Glomerular visceral epithelial cell (primary cell): Measurements from ENCODE around the gene SMIM21.

Experiments used
- DNase-seq: peaks from one replicate; pipeline ENCODE4 v3.0.0-alpha.2; 2016; ENCODE audit errors: extremely low spot score

The SMIM21 gene

DNA sequence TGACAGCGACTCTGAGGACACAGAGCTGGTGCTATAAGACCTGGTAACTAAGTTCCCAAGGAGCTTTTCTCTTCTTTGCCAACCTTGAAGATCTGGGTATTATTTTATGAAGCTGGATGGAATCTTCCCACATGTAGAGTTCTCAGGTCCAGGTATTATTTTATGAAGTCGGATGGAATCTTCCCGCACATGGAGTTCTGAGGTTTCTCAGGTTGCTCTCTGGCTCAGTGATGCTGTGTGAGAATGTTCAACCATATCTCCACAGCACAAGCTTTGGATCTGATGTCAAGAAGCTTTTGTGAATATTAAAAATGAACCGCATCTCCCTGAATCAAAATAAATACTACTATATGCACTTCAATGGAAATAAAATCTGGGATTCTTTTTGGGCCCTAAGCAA lies at the start of gene SMIM21:
SMIM21 (minus strand) TSS at position 101 of the 400 bp plus-strand sequence. CDS start 140 bp downstream, outside the sequence.
- no peak for DNase-seq

DNA sequence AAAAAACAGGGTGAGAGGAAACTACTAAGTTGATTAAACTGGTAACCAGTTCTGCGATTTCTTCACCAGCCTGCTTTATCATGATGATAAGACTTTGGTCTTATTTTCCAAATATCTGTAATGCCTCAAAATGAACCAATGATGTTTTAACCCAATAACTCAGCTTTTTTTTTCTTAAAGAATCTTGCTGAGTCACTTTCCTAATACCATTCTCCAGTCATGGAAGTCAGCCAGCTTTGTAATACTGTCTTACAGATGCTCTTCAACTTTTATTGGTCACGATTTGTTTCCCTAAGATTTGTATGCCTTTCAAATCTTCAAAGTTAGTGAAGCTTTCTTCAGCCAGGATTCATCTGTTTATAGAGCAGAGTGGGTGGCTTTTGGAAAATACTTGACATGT lies 47.7 kb upstream of the SMIM21 start:
- no peak for DNase-seq

DNA sequence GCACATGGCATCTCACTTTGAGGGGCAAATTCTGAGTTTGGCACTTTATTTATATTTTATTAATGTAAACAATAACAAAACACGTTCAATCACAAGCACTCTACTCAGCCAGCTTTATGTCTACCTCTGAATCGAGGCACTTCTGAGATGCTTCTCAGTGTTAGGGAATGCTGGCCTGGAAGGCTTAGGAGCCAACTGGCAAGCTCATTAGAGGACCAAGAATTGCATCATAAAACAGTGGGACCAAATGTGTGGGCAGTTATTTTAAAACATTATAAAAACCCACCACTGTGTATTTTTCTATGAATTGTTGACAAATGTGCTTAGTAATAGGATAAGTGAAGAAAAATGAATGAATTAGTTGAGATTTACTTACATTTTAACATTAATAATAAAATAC lies 46.8 kb upstream of the SMIM21 start:
- no peak for DNase-seq

- no peak for DNase-seq
These were observed 45.8 kb upstream of the SMIM21 start for GRCh38 chr18:75473316-75473715.

DNA sequence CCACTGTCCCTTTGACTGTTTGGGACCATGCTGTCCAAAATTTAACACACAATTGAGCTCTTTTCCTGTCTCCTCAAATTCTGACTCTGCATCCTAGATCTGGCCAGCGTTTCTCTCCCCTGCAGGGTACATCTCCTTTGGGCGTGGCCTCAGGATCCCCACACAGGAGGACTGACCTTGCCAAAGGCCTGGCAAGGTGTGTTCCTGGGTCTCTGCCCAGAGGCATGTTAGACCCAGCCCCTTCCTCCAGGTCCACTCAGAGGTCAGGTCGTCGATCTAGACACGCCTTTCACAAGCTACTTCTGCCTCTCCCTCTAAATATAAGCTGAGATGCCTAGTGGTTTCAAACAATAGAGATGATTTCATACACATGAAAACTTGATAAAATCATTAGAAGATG lies 45.4 kb upstream of the SMIM21 start:
- no peak for DNase-seq

DNA sequence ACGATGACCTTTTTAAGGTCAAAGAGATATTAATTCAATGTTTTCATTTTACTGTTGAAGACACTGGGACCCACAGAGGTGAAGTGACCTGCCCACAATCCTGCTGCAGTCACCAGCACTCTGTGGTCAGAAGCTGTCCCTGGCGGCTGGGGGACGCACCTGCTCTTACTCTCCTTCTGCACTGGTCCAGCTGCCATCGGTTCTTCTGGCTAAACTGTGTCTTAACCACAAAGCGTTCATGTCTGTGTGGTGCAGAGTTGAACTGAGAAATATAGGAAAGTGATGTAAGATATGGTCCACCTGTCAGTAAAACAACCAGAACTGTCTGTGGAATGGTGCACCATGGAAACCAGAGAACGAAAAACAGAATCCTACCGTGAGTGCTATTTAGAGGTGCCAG lies 44.9 kb upstream of the SMIM21 start:
- DNase-seq: no peak

DNA sequence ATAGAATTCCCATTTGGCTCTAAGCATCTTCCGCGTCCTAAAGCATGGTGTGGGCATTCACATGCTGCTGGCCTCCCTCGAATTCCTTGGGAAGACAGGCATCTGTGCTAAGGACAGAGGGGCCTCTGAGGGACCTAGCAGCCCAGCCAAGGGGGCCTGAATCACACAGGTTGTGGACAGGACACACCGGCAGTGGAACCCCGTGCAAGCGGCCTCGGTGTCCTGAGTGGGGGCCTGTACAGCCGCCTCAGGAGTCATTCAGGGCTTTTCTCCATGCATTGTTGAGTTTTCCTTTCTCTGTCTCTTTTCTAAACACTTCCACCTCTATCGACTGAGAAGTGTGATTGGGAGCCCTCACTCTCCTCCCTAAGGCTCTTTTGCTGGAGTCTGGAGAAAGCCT lies 44.3 kb upstream of the SMIM21 start:
- no peak for DNase-seq

- DNase-seq: no peak
These were observed 40.3 kb upstream of the SMIM21 start for GRCh38 chr18:75467851-75468250.

DNA sequence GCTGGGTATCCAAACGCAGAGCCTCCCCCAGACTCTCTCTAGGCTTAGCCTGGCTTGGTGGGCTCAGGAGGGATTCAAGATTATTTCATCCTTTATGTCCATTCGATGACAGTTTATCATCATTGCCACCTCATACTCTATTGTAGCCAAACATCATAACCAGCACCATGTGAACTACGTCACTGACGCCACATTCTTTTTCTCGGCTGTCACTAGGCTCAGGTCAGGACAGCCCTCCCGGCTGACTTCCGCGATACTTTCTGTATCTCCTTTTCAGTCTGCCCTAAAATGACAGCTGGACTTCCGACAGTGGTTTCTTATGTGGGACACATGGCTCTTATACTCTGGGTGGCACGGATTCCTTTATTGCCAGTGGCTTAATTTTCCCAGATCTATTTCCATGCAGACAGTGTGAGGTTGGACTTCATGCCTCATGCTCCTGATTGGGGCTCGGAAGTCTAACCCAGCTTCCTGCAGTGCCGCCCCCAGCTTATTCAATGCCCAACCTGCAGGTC lies 39.8 kb upstream of the SMIM21 start:
- no peak for DNase-seq

- DNase-seq: no peak
These were observed 36.9 kb upstream of the SMIM21 start for GRCh38 chr18:75464356-75464755.

DNA sequence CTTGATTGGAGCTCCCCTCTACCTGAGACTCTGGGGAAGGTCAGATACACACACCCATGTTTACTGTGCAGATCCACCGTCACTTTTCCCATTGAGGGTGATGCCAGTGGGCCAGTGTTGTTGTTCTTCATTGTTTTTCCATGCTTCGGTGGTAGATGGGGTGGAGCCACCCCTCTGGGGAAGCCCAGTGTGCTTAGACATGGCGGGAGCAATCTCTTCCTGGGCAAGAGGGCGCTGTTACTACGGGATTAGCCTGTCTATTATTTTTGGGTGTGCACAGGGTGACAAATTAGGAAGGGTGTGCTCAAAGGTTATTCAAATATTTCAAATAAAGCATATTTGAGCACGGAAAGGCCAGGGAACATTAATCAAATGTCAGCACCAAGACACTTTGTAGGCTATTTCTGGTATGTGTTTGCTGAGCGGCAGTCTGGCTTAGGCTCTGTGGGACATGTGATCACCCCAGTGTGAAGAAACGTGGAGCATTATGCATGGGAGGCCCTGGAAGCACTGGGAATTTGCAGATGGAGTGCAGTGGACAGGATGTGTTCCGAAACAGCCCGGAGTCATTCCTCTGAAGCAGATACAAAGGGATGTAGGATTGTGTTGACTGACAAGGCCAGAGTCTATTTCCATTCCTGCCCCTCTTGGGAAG lies 34.8 kb upstream of the SMIM21 start:
- DNase-seq: no peak

DNA sequence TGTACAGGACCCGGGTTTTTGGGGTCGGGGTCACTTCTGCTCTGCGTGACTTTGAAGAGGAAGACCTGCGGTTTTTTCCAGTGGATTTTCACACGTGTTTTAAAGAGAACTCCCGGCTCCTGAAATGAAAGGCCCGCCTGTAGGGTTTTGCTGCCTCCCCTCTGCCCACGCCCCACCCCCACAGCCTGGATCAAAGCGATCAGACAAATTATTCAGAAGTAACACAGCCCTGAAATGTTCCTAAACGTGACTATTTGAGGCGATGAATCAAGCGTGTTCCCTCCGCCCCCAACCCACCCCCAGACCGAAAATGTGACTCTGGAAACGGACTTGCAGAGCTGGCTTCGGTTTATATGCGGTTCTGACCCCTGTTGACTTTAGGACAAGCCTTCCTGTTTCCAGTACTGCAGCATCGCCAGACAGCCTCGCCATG lies 28.7 kb upstream of the SMIM21 start:
- no peak for DNase-seq

- no peak for DNase-seq
These were observed 28.0 kb upstream of the SMIM21 start for GRCh38 chr18:75455249-75456198.

DNA sequence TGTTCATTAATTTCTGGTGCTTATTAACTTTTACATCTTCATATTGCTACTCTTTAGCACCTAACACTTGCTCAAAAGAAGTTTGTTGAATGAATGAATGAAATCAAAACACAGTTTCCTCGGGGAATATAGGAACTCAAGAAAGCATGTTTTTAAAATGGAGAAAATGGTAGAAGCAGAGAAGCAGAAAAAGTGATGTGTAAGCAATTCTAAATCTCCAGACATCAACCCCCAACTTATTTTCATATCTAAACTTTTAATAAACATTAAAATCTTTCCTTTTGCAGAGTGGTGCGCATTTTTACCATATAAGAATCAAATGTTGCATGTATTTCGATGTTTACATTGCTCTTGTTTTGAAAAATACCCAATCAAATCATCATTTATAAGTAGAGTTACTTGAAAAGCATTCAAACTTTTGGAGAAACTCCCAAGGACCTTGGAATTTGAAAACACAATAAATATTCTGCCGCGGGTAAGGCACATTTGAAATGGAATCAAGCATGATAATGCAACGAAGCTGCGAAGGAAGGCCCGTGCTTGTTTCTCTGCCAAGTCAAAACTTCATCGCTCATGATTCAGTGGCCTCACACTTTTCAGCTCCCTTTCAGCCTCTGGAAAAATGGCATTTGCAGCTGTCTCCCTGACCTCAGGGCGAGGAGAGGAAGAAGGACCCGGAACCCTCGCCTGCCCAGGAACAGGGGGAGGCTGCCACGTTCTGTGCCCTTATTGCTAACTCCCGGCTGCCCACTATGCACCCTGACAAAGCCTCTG lies 26.7 kb upstream of the SMIM21 start:
- no peak for DNase-seq

DNA sequence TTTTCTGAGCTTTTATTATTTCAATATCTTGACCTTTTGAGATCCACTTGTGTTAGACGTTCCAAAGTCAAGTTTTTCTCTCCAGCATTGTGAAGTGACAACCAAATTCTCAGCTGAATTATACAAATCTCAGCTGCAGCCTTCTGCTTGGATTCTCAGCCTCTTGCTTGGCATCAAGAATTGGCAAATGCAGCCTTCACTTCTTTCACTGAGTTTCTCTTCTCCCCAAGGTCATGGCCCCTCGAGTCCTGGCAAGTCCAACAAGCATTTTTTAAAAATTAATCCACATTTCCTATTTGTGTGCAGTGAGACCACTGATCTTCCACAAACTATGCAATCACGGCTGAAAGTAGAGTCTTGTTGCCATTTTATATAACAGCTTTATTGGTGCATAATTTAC lies 23.4 kb upstream of the SMIM21 start:
- no peak for DNase-seq

GRCh38 chr18:75441896-75442295 lies 14.4 kb upstream of the SMIM21 start:
- DNase-seq: no peak

DNA sequence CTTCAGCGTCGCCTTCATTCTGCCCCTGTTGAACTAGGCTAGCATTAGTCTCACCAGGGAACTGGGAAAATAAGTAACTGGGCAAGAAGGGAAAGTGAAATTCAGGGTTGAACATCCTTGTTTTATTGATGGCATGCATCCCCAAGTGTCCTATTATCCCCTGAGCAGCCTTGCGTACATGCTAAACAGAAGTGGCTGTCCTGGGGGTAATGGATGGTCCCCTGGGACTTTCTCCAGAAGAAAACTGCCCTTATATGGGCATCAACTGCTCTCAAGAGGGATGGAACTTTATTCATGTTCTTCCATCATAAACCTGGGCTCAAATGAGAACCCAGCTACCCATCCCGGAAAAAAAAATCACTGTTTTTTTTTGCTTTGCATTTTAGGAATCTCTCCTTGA lies 11.8 kb upstream of the SMIM21 start:
- no peak for DNase-seq

GRCh38 chr18:75438891-75439290 lies 11.4 kb upstream of the SMIM21 start:
- no peak for DNase-seq

DNA sequence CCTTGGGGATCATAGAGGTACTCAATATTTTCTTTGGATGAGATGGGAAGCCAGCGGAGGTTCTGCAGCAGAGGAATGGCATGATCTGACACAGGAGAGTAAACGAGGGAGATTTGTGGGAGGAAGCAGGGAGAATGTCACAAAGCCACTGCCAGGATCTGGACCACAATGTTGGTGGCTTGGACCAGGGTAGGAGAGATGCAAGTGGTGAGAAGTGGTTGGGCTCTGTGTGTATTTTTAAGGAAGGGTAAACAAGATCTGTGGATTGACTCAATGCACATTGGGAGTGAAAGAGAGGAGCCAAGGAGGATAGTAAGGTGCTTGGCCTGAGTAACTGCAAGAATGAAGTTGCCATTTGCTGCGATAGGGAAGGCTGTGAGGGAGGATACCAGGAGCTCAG lies 10.5 kb upstream of the SMIM21 start:
- DNase-seq: no peak

- DNase-seq: no peak
These were observed 5.6 kb upstream of the SMIM21 start for GRCh38 chr18:75433098-75433497.

GRCh38 chr18:75429975-75430374 lies 2.5 kb upstream of the SMIM21 start:
- DNase-seq: no peak

GRCh38 chr18:75428490-75428889 lies 987 bp upstream of the SMIM21 start:
- no peak for DNase-seq
